ENCODE data around the gene PPM1L.
A peak's percentile ranks its signal among the peaks of the same experiment; 100 is the strongest.

PPM1L gene

DNA sequence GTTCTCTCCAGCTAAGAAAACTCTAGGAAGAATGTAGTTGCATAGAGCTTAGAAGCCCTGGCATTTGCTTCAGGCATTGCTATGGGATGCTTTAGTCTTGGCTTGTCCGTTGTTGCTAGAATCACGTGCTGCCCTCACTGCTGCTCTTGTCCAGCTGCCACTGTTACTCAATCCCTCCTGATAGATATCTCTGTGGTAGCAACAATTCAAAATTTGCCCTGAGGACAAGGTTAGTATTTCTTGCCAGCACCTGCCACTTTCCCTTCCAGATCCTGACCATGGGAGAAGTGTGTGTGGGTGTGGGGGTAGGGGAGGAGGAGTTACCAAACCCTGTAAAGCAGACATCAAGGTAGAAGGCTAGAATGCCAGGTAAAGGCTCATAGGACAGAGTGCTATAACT is 113.8 kb downstream of the PPM1L start:
- no peak for TF ChIP-seq CTCF (IDR thresholded peaks at IDR 0.05; ENCODE audit: low read depth, low read length)
- no peak for DNase-seq (ENCODE audit: extremely low read depth, low read depth)

DNA sequence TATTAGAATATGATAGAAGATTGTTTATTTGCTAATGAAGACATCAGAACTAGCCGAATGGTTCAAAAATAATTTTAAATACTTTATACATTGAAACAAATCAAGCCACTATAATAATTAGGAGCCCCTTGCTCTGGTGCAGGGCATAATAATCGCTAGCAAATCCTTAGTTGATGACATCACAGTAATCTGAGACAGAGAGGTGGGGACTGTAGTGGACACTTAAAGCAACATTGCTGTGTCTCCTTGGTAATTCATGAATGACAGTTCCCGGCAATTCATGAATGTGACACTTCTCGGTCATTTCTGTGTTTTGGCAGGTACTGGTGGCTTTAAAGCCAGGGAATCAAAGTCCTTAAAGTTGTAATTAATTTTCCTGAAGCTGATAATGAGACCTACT is 114.3 kb downstream of the PPM1L start:
- DNase-seq (ENCODE audit: extremely low read depth, low read depth), result no peak
- no peak for TF ChIP-seq CTCF (IDR thresholded peaks at IDR 0.05; ENCODE audit: low read depth, low read length)

DNA sequence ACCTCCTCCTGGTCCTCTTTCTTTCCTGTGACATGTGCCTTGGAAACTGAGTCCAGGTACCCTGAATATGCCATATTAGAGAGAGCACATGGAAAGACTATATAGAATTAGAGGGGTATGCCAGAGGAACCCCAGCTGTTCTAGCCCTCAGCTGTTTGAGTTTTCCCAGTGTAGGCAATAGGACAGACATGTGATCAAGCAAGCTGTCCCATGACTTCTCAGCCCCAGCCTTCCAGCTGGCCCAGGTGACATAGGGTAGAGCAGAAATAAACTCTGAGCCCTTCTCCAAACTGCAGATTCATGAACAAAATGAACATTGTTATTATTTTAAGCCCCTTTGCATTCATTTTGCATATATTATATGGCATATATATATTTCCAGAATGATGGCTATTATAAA is 118.7 kb downstream of the PPM1L start:
- DNase-seq (ENCODE audit: extremely low read depth, low read depth), result no peak
- TF ChIP-seq CTCF (IDR thresholded peaks at IDR 0.05; ENCODE audit: low read depth, low read length), result no peak

GRCh38 chr3:160876643-160877042 is 120.6 kb downstream of the PPM1L start:
- no peak for DNase-seq (ENCODE audit: extremely low read depth, low read depth)
- TF ChIP-seq CTCF (IDR thresholded peaks at IDR 0.05; ENCODE audit: low read depth, low read length), result no peak

DNA sequence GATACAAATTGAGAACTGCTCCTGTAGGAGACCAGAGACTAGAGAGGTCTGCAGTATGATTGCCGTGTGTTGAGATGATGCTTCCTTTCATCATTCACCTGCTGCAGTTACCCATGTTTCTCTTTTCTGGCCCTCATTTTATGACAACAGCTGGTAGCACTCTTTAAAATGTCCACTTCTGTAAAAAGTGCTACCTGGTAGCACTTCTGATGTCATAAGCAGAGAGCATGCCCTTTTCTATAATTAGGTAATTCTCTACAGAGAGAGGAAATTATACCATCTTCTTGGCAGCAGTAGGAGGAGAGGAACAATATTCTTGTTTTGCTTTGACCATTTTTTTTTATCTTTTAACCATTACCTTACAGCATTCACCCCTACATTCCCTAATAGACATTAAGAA is 123.8 kb downstream of the PPM1L start:
- TF ChIP-seq CTCF (IDR thresholded peaks at IDR 0.05; ENCODE audit: low read depth, low read length), result no peak
- no peak for DNase-seq (ENCODE audit: extremely low read depth, low read depth)

- DNase-seq (ENCODE audit: extremely low read depth, low read depth), result no peak
- no peak for TF ChIP-seq CTCF (IDR thresholded peaks at IDR 0.05; ENCODE audit: low read depth, low read length)
Measured at GRCh38 chr3:160883373-160883772, 127.3 kb downstream of the PPM1L start.

- TF ChIP-seq CTCF (IDR thresholded peaks at IDR 0.05; ENCODE audit: low read depth, low read length), result no peak
- peak; percentile 8 for DNase-seq (ENCODE audit: extremely low read depth, low read depth)
Measured at GRCh38 chr3:160885791-160886286, 129.8 kb downstream of the PPM1L start.

Data from AG09319 (cell line).